Measurements from ENCODE around the gene HTR2B.
"Not testable (repeated sequence)": the region's sequence is repeated elsewhere in the genome, so short reads cannot be mapped to it uniquely, and the experiment has no call there.

DNA sequence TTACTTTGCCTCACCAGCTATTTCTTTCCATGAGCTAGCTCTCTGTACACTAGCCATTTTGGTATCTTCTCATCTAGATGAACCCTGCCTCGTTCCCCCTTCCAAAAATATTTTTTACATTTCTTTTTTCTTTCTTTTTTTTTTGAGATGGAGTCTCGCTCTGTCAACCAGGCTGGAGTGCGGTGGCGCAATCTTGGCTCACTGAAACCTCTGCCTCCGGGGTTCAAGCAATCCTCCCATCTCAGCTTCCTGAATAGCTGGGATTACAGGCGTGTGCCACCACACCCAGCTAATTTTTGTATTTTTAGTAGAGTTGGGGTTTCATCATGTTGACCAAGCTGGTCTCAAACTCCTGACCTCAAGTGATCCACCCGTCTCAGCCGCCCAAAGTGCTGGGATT is 57.3 kb downstream of the HTR2B start:
- not testable (repeated sequence) for TF ChIP-seq ATF1 (CRISPR knock-in tag; IDR thresholded peaks at IDR 0.05); CTCF (IDR thresholded peaks at IDR 0.05); CREB1 (CRISPR knock-in tag; IDR thresholded peaks at IDR 0.05); PREB (CRISPR knock-in tag; IDR thresholded peaks at IDR 0.05; ENCODE audit: borderline replicate concordance); MAX (CRISPR knock-in tag; IDR thresholded peaks at IDR 0.05); USF2 (CRISPR knock-in tag; IDR thresholded peaks at IDR 0.05); ZNF263 (CRISPR knock-in tag; IDR thresholded peaks at IDR 0.05; ENCODE audit: low read depth)
